Head of caudate nucleus (tissue), 42 donors: ENCODE measurements around the gene CCT6B.
"Not testable (repeated sequence)": the region's sequence is repeated elsewhere in the genome, so short reads cannot be mapped to it uniquely, and the experiment has no call there.

ENCODE experiments used
- DNase-seq, 42 donors: peaks; one replicate each; pipeline versions ENCODE4 v3.0.0 to v3.0.0-alpha.2; 2020 to 2021; ENCODE audit warnings: mixed read lengths in 7 of 42
- intact Hi-C: fragments of 100-400 bp; cut with DNase I; formaldehyde crosslinking; loops from one replicate; pipeline ENCODE4 v1.15.0; 2022

CCT6B gene, protein sequence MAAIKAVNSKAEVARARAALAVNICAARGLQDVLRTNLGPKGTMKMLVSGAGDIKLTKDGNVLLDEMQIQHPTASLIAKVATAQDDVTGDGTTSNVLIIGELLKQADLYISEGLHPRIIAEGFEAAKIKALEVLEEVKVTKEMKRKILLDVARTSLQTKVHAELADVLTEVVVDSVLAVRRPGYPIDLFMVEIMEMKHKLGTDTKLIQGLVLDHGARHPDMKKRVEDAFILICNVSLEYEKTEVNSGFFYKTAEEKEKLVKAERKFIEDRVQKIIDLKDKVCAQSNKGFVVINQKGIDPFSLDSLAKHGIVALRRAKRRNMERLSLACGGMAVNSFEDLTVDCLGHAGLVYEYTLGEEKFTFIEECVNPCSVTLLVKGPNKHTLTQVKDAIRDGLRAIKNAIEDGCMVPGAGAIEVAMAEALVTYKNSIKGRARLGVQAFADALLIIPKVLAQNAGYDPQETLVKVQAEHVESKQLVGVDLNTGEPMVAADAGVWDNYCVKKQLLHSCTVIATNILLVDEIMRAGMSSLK

GRCh38 chr17:34961093-34961911 lies at the start of gene CCT6B, which contains the start of gene ZNF830:
Gene CCT6B, minus strand, starts transcription at chr17:34961460. Its CDS starts 67 bp downstream, at chr17:34961393.
Gene ZNF830, plus strand, starts transcription at chr17:34961540. Its CDS starts 27 bp downstream, at chr17:34961567.
- intact Hi-C loops: loop anchor here (2.0 kb wide), 1 partner anchor 19 kb away; the partner anchor contains the start of gene LIG3
- peak; percentile 82 to 98 (median 92) for DNase-seq

- no peak for DNase-seq
- intact Hi-C loops: no loop called here
These were observed 48.8 kb upstream of the CCT6B start for GRCh38 chr17:35010093-35010492.

GRCh38 chr17:35006961-35007360 lies 45.7 kb upstream of the CCT6B start:
- DNase-seq: no peak
- intact Hi-C loops: no loop called here

DNA sequence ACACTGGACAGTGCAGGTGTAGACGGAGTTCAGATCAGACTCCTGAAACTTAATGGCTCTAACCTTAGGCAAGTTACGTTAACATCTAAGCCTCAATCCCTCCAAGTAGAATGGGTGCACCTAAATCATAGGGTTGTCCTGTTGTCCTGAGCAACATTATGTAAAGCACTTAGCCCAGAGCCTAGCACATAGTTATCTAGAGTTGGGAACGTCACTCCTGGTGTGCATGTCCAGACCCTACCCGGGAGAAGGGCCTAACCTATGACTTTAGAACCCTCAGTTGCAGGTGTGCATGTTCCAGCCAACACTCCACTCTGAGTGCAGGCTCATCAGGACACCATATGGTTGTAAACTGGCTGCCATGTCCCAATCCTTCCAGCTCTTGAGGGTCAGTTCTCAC lies 45.1 kb upstream of the CCT6B start:
- intact Hi-C loops: no loop called here
- DNase-seq: no peak

DNA sequence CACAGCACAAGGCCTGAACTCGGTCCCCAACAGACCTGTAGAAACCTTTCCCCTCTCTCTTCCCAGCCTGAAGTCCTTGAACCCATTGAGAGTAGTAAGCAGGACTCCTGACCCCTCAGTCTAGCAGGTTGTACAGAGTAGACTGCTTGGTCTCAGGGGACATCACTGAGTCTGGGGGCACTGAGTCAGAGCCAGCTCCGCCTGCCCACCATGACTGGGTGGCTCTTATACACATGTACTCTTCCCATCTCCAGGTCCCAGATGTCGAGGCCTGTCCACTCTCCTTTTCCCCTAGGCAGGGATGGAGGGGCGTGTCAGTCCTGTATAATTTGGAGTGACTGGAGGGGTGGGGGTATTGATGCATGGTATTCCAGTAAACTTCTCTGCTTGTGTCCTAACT lies 42.5 kb upstream of the CCT6B start:
- intact Hi-C loops: loop anchor here (5.0 kb wide), 1 partner anchor 114 kb away; the partner anchor contains the start of gene RAD51D
- no peak for DNase-seq

DNA sequence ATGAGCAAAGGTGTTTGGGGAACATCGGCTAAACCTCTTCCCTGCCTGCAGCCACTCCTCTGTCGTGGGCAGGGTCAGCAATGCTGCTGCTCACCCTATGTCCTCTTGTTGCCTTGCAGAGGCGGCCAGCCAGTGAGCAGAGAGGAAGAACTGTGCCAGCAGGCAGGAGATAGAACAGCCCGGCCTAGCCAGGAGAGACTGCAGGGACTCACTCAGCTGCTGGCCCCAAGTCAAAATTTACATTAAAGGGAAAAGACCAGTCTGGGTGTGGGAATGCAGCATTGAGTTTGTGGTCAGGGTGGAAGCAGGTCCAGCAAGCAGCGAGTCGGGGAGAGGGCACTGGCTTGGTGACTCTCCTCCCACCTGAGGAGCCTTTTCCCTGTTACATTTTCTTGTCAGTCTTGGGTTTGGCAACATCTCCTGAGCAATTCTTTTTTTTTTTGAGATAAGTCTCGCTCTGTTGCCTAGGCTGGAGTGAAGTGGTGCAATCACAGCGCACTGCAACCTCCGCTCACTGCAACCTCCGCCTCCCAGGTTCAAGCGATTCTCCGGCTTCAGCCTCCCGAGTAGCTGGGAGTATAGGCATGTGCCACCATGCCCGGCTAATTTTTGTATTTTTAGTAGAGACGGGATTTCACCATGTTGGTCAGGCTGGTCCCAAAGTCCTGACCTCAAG lies 41.8 kb upstream of the CCT6B start:
- intact Hi-C loops: loop anchor here (5.0 kb wide), 1 partner anchor 114 kb away; the partner anchor contains the start of gene RAD51D
- peak in 2 of 42 donors; percentile 8 to 19 for DNase-seq

DNA sequence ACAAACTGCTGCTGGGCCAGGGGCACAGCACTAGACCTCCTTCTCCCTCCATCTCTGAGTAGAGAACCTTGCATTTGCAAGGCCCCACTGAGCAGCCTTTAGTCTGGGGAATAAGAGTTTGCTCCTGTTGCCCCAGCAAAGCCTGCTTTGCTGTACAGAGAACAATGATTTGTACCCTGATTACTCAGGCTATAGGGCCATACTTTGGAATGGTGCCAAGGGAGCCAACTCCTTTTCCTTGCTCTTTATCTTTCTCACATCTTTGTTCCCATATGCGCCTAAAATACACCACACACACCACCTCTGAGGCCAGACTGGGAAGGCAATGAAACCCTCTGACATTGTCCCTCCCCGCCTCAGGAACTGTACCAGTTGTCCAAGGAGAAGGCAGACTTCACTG lies 40.3 kb upstream of the CCT6B start:
- DNase-seq: no peak
- intact Hi-C loops: loop anchor here (5.0 kb wide), 1 partner anchor 116 kb away; the partner anchor contains the start of gene RAD51D

DNA sequence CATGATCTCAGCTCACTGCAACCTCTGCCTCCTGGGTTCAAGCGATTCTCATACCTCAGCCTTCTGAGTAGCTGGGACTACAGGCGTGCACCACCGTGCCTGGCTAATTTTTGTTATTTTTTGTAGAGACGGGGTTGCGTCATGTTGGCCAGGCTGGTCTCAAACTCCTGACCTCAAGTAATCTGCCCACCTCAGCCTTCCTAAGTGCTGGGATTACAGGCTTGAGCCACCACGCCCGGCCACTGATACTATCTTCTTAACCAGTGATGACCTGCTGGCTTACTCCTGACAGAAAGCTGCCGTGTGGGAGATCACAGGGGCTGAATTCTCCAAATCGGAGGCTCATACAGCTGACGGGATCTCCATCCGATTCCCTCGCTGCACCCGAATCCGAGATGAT lies 39.7 kb upstream of the CCT6B start:
- intact Hi-C loops: loop anchor here (5.0 kb wide), 1 partner anchor 116 kb away; the partner anchor contains the start of gene RAD51D
- not testable (repeated sequence) for DNase-seq

GRCh38 chr17:34999456-34999855 lies 38.2 kb upstream of the CCT6B start:
- intact Hi-C loops: loop anchor here (5.0 kb wide), 1 partner anchor 88 kb away; no protein-coding TSS in a partner anchor
- DNase-seq: no peak

DNA sequence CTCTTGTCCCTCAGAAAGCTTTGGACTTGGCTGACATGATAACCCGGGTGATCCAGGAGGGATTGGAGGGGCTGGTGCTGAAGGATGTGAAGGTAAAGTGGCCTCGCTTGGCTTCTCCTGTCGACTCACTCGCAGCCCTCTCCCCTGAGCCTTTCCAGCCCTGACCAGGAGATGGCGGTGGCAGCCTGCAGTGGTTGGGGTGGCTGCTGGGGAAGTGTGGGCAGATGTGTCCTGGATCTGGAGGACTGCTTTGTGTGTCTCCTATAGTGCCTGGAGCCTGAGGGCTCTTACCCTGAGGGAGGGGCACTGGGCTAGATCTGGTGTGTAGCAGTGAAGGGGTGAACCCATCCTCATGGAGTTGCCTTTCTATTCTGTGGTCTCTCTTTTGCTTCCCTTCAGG lies 36.9 kb upstream of the CCT6B start:
- intact Hi-C loops: loop anchor here (5.0 kb wide), 1 partner anchor 89 kb away; no protein-coding TSS in a partner anchor
- peak; percentile 48 to 92 (median 82) for DNase-seq

DNA sequence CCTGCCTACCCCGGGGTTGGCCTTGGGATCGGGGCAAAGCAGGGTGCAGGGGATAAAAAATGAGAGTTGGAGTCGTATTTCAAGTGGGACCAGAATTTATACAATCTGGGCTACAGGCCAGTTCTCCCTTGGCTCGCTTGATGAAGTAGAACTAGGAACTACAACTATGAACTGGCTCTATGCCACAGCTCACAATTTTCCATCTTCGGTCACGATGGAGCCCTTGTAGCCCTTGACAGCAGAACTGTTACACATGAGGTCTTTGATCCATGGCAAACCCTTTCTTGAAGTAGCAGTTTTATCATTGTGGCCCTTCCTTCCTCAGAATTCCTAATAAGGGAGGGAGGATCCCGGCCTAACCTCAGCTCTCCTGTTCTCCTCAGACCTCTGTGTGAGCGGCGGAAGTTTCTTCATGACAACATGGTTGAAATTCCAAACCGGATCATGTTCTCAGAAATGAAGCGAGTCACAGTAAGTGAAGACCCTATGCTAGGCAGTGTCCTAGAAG lies 36.1 kb upstream of the CCT6B start:
- intact Hi-C loops: loop anchor here (5.0 kb wide), 1 partner anchor 90 kb away; no protein-coding TSS in a partner anchor
- no peak for DNase-seq

DNA sequence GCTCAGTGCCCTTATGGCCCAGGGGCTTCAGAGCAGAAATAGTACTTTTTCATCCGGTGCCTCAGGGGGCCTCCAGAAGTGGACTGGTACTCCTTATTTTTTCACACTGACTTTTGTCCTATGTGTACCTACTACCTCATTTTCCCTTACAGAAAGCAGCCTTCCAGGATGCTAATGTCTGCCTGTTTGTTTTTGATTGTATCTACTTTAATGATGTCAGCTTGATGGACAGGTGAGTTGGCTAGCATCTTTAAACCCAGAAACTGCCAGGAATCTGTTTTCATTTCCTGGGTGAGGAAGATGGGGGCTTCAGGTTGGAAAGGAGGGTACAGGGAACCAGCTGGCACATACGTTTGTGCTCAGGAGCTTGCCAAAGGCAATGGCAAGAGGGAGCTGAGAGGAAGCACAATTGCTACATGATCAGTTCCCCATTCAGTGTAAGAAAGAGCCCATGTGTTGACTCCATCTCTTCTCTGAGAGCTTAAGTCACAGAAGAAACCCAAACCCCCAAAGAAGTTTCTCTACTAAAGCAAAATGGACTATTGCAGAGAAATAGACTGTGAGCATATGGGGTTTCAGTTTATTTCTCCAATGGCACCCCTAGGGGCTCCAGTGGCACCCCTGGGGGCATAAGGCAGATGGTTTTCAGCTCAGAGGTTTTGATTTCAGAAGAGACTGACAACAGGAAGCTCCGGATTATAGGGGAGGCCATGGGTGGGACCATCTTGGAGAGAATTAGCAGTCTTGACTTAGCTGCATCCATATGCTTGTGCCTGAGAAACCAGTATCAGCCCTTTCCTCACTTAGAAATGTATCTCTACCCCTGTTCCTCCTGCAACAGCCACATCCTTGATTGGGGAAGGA lies 35.4 kb upstream of the CCT6B start:
- intact Hi-C loops: loop anchor here (5.0 kb wide), 1 partner anchor 91 kb away; no protein-coding TSS in a partner anchor
- no peak for DNase-seq

GRCh38 chr17:34993031-34993430 lies 31.8 kb upstream of the CCT6B start:
- DNase-seq: no peak
- intact Hi-C loops: loop anchor here (1.0 kb wide), 1 partner anchor 12 kb away; no protein-coding TSS in a partner anchor

DNA sequence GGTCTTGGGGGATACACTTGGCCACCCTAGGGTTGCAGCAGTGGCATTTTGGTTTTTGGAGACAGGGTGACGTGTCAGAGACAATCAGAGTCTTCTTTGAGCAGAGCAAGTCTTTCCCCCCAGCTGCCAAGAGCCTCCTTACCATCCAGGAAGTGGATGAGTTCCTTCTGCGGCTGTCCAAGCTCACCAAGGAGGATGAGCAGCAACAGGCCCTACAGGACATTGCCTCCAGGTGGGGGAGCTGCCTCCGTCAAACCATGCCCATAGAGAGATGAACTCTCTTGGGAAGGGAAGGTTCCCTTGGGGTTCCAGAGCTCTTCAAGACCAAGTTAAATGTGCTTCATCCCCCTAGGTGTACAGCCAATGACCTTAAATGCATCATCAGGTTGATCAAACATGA lies 30.3 kb upstream of the CCT6B start:
- intact Hi-C loops: no loop called here
- DNase-seq: no peak

DNA sequence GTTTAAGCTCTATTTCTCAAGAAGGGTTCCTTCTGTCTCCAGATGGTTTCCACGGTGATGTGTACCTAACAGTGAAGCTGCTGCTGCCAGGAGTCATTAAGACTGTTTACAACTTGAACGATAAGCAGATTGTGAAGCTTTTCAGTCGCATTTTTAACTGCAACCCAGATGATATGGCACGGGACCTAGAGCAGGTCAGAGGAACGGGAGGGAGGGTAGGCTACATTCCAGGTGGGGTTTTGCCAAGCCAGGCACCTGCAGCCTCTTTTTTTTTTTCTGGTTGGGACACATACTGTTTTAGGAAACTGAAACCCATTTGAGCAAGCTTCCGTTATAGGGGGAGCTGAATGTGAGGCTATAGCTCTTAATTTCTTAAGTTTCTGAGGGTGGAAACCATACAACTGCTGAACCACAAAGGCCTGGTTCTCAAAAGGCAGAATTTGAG lies 29.7 kb upstream of the CCT6B start:
- DNase-seq: no peak
- intact Hi-C loops: no loop called here

GRCh38 chr17:34989473-34989872 lies 28.2 kb upstream of the CCT6B start:
- DNase-seq: no peak
- intact Hi-C loops: no loop called here

DNA sequence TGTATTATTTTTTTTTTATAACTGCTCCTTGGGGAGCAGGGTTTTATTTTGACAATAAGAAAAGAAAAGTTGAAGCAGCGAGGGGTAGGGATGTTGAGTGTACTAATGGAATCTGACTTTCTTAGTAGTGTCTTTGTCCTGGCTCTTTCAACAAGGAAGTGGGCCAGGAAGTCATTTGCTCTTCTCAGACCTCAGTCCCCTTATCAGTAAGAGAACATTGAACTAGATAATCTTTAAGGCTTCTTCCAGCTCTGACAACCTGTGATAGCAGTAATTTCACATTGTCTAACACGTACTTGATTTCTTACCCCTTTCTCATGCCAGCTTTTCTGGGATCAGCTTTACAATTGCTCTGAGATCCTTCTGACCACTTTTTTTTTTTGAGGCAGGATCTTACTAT lies 27.4 kb upstream of the CCT6B start:
- no peak for DNase-seq
- intact Hi-C loops: no loop called here
